SK-MEL-5 (cell line): ENCODE results near the gene STX7. TPM values are rescaled to one million over a fixed set of nuclear protein-coding genes. Genes with fewer than 3 reads are reported as not detected.
"Not testable (repeated sequence)": the region's sequence is repeated elsewhere in the genome, so short reads cannot be mapped to it uniquely, and the experiment has no call there.

Experiments used
- DNase-seq: peaks from one replicate; pipeline ENCODE4 v3.0.0-alpha.2; 2016; ENCODE audit warnings: low read depth, low spot score
- in situ Hi-C: cut with HindIII; loops from 2 replicates; pipeline ENCODE4 v1.10.0; 2016; ENCODE audit warnings: low sequenced_read_pairs, high pct_unique_total_duplicates, low pct_unique_long_range_greater_than_20kb
- polyA plus RNA-seq, 2 experiments: library from polyadenylated mRNA; depleted of rRNA; stranded (reverse); fragments of >200 nt; gene quantifications; 2 replicates each; pipeline ENCODE4 v1.2.3, GENCODE V29; 2015
- total RNA-seq: library from RNA; depleted of rRNA; stranded (reverse); fragments of >200 nt; shearing (Covaris generic); gene quantifications from 2 replicates; pipeline ENCODE4 v1.2.3, GENCODE V29; 2014; rRNA removed

The STX7 gene, protein sequence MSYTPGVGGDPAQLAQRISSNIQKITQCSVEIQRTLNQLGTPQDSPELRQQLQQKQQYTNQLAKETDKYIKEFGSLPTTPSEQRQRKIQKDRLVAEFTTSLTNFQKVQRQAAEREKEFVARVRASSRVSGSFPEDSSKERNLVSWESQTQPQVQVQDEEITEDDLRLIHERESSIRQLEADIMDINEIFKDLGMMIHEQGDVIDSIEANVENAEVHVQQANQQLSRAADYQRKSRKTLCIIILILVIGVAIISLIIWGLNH
- 87.6 and 107 TPM in 2 replicates for total RNA-seq
- polyA plus RNA-seq (2015; cell fraction: cytosol; rRNA removed), result 63.6 and 72.0 TPM in 2 replicates
- 38.1 and 69.9 TPM in 2 replicates for polyA plus RNA-seq (2015; cell fraction: nucleus; rRNA removed)

- DNase-seq, result peak; percentile 91
- in situ Hi-C loops, result no loop called here
Measured at GRCh38 chr6:132512638-132513632, at the start of gene STX7. STX7 (minus strand) TSS chr6:132513116; CDS start chr6:132503530, 9,586 bp downstream.

- DNase-seq, in situ Hi-C loops: not testable (repeated sequence)
Measured at GRCh38 chr6:132560087-132560486, 47.2 kb upstream of the STX7 start.

- in situ Hi-C loops, result no loop called here
- DNase-seq, result no peak
Measured at GRCh38 chr6:132552372-132552771, 39.5 kb upstream of the STX7 start, which contains the start of gene TAAR8. TAAR8 (plus strand) TSS chr6:132552672; CDS start chr6:132552693, 21 bp downstream.

GRCh38 chr6:132551214-132551613 is 38.3 kb upstream of the STX7 start:
- in situ Hi-C loops, result no loop called here
- no peak for DNase-seq

DNA sequence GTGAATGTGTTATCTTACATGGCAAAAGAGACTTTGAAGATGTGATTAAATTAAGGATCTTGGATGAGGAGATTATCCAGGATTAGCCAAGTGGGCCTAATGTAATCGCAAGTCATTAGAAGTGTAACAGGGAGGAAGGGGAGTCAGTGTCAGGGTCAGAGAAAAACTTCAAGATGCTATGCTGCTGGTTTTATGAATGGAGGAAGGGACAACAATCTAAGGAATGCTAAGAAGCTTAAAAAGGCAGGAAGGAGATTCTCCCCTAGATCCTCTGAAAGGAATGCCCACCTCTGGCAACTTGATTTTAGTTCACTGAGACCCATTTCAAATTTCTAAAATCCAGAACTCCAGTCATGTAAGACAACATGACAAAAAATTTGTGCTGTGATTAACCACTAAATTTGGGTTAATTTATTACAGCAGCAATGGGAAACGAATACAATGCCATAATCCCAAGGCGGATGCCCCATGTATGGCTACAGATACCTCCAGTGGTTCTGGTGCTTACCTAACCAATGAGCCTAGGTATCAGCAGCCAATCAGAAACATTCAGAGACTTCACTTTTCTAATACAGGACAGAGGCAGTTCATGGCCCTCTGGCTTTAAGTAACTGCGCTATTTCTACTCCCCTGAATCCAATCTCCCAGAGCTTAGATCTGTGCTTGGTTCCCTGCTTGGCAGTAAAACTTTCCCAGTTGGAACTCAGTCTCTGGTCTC is 36.0 kb upstream of the STX7 start:
- DNase-seq, result no peak
- in situ Hi-C loops, result no loop called here

- in situ Hi-C loops, result no loop called here
- DNase-seq, result no peak
Measured at GRCh38 chr6:132544826-132545225, 31.9 kb upstream of the STX7 start.

DNA sequence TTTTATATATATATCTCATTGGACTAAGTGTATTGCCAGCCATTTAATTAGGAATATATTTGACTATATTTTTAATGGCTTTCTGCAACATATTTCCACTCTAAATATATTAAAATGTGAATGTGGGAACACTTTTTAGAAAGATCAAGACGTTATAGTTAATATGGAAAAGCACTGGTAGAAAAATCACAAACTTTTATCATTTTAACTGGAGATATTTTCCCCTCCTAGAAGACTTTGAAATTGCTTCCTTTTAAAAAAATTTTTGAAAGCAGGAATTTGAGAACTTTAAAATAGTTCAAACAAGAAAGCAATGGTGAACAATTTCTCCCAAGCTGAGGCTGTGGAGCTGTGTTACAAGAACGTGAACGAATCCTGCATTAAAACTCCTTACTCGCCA is 25.1 kb upstream of the STX7 start, which contains the start of gene TAAR9:
Gene TAAR9, plus strand, starts transcription at position 301 of the 400 bp plus-strand sequence. Its CDS starts 13 bp downstream, at position 314.
- in situ Hi-C loops, result no loop called here

GRCh38 chr6:132537145-132537544 is 24.2 kb upstream of the STX7 start:
- DNase-seq, result no peak
- in situ Hi-C loops, result no loop called here

More for the DNA sequence above, 25.1 kb upstream of the STX7 start, which contains the start of gene TAAR9:
- DNase-seq, result no peak

- DNase-seq, in situ Hi-C loops: not testable (repeated sequence)
Measured at GRCh38 chr6:132534546-132534945, 21.6 kb upstream of the STX7 start.

DNA sequence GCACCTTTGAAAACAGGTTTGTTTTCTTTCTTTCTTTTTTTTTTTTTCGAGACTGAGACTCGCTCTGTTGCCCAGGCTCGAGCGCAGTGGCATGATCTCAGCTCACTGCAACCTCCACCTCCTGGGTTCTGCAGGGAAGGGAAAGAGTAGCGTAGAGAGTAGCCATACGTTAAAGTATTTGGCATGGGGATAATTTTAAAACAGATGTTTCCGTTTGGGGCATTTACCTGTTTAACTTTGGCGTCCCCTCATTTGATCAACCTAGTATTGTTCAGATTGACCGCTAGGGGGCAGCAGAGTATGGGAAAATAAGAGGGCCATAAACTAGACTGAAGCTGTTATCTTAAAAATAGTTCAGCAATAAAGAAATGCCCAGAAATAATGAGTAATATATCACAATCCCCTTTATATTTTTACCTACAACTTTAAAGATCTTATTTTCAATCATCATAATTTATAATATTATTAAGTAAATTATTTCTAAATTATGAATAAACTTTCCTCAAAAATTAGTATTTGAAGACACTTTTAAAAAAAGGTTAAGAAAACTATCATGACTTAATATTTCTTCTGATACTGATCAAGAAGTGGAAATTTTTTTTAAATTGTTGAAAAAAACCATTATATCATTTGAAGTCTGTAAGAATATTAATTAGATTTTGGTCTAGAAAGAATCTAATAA is 17.5 kb upstream of the STX7 start:
- in situ Hi-C loops, result no loop called here

DNA sequence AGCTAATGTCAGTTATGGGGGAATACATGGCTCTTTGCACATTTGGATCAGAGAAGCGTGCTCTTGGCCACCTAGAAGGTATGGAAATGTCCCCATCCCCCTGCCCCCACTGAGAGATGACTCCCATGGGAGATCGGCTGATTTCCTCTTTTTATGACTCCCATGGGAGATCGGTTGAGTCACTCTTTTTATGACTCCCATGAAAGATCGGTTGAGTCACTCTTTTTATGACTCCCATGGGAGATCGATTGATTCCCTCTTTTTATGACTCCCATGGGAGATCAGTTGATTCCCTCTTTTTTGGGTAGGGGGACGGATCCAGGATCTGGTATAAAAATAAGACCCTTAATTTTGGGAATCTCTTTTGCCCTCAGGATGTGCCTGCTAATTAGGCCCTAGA is 14.9 kb upstream of the STX7 start:
- peak; percentile 48 for DNase-seq
- in situ Hi-C loops, result no loop called here

More for the DNA sequence above, 17.5 kb upstream of the STX7 start:
- peak; percentile 69 for DNase-seq

DNA sequence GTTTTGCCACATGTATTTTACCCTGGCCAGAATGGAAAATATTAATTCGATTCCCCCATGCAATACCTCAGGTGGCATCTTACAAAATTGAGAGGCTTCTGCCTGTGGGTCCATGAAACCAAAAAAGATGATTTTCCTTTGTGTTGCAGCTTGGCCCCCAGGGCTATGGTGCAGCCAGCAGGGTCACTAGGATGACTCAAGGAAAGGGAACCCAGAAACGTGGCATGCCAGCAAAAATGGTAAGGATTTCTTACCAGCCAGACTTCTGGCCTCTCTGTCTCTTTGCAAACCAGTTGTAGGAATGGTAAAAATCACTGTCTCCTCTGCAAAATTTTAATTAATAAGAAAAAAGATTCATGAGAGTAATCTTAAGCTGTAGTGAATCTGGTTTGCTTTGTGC is 13.5 kb upstream of the STX7 start:
- DNase-seq, result no peak
- in situ Hi-C loops, result no loop called here

DNA sequence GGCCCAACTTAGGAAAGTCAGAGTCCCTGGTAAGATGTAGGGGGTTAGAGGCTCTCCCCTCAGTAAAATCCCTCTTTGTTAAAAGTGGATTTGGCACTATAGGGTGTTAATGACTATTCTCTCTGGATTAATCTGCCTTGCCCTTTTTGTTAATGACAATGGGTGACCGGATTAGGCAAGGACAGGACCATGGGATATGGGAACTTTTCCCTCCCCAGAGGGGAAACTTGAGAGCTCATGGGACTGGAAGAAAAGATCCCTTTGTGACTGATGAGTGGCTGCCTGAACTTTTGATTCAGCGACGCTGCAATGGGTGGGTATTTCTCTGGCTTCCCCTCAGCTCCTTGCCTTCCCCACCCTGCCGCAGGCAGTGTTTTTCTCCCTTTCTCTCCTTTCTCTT is 12.9 kb upstream of the STX7 start:
- DNase-seq, result peak; percentile 43
- in situ Hi-C loops, result no loop called here

DNA sequence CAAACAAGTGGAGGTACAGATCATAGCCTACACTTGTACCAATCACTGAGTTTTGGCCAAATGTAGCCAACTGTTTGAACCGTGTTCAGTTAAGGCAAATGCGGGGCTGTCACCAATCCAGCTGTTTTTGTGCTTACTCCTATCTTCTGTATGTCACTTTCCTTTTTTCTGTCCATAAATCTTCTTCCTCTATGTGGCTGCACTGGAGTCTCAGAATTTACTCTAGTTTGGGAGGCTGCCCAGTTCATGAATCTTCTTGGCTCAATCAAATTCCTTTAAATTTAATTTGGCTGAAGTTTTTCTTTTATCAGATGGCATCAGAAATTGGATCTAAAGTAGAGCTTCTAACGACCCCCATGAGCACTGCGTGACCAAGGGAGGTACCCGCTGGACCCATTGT is 11.7 kb upstream of the STX7 start:
- in situ Hi-C loops, result no loop called here
- no peak for DNase-seq

DNA sequence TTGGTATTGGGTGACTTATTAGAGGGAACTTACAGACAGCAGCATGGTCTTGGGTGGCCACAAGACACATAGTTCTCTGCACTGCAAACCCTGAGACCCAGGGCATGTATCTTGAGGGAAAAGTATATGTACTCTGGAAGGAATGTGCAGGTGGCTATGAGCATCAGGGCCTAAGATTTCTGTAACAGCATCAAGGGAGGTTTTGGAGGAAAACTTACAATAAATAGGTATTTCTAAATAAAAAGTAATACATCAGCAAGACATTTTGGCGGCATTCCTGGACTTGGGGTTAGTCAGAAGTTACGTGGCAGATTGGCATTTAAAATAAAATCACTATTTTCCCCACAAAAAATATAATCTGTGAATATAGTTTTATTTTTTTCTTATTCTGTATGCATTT is 8.0 kb upstream of the STX7 start:
- in situ Hi-C loops, result no loop called here
- DNase-seq, result no peak

DNA sequence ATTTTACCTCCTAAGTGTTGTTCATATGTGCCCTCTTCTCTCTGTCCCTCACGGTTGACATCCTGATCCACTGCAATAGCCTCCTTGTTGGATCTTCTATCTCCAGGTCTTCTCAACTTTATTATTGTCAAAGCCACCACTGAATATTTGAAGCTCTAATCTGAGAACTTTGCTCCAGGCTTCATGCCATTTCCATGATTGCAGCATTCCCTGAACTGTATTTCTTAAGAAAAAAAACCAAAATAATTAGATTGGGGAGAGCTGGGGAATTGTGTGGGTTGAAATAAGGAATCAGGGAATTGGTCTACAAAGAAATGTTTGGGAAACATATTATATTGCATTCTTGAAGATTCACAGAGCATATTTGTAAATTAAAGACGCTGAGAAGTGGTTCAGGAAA is 2.5 kb upstream of the STX7 start:
- in situ Hi-C loops, result no loop called here
- no peak for DNase-seq
